Brain microvascular endothelial cell (primary cell): Measurements from ENCODE around the gene ATP1A4.

Experiments used
- DNase-seq: peaks from one replicate; pipeline ENCODE4 v3.0.0-alpha.2; 2020
- H3K27ac ChIP-seq: fragments of 250-450 bp; sonication (Bioruptor Pico); 2 replicates; pipeline ENCODE4 v1.5.1; 2020; ENCODE audit warnings: mild to moderate bottlenecking, moderate library complexity
- H3K27me3 ChIP-seq: fragments of 250-450 bp; sonication (Bioruptor Pico); replicated peaks from 2 replicates; pipeline ENCODE4 v1.5.1; 2020; ENCODE audit warnings: mild to moderate bottlenecking
- H3K36me3 ChIP-seq: fragments of 250-450 bp; sonication (Bioruptor Pico); replicated peaks from 2 replicates; pipeline ENCODE4 v1.5.1; 2020; ENCODE audit warnings: mild to moderate bottlenecking
- H3K4me3 ChIP-seq: 2 replicates; pipeline ENCODE4 v1.5.1; 2011; ENCODE audit warnings: low read depth, mild to moderate bottlenecking, control low read depth, low read length, moderate library complexity
- in situ Hi-C: cut with HindIII; loops from 2 replicates; pipeline ENCODE4 v1.10.0; 2017; ENCODE audit warnings: low sequenced_read_pairs, low pct_ligation_motif_present
- TF ChIP-seq, protein P1 (sequence below): IDR thresholded peaks from 2 replicates; pipeline ENCODE4 v1.5.1; 2011; ENCODE audit warnings: low read depth, mild to moderate bottlenecking, moderate library complexity, low read length, control low read depth, inconsistent platforms; ENCODE audit errors: missing control alignments

Gene ATP1A4

GRCh38 chr1:160167056-160167455 lies 15.7 kb downstream of the ATP1A4 start:
- H3K4me3 ChIP-seq: no peak overlapping the region
- in situ Hi-C loops: no loop called here
- TF ChIP-seq, protein P1, sequence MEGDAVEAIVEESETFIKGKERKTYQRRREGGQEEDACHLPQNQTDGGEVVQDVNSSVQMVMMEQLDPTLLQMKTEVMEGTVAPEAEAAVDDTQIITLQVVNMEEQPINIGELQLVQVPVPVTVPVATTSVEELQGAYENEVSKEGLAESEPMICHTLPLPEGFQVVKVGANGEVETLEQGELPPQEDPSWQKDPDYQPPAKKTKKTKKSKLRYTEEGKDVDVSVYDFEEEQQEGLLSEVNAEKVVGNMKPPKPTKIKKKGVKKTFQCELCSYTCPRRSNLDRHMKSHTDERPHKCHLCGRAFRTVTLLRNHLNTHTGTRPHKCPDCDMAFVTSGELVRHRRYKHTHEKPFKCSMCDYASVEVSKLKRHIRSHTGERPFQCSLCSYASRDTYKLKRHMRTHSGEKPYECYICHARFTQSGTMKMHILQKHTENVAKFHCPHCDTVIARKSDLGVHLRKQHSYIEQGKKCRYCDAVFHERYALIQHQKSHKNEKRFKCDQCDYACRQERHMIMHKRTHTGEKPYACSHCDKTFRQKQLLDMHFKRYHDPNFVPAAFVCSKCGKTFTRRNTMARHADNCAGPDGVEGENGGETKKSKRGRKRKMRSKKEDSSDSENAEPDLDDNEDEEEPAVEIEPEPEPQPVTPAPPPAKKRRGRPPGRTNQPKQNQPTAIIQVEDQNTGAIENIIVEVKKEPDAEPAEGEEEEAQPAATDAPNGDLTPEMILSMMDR: no peak
- DNase-seq: no peak
- H3K27ac ChIP-seq: no peak overlapping the region
- H3K36me3 ChIP-seq: no peaks in the 10 kb centered on the region
- H3K27me3 ChIP-seq: no peaks in the 10 kb centered on the region

DNA sequence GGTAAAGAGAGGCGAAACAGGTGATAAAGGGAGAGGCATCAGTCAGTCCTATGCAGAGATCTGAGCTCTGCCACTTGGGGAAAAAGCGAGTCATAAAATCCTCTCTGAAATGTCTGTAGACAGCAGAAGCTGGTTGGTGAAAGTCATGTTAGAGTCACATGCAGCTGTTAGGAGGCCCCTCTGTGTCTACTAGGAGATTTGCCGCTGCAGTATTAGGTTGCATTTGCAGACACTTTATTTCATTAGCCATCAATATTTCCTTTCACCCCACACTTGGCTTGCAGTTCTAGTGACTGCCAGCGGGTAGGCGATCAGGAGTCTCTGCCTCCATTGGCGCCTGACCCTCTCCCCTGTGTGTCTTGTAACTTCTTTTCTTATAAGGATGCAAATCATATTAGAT lies 16.2 kb downstream of the ATP1A4 start:
- TF ChIP-seq, protein P1: peak; percentile 13
- no peak for DNase-seq

GRCh38 chr1:160168016-160168415 lies 16.6 kb downstream of the ATP1A4 start:
- TF ChIP-seq, protein P1: no peak
- H3K27ac ChIP-seq: no peak overlapping the region
- H3K27me3 ChIP-seq: no peaks in the 10 kb centered on the region
- in situ Hi-C loops: no loop called here
- no peak overlapping the region for H3K4me3 ChIP-seq
- H3K36me3 ChIP-seq: no peaks in the 10 kb centered on the region
- no peak for DNase-seq

More for the DNA sequence above, 16.2 kb downstream of the ATP1A4 start:
- Histone ChIP-seq H3K27ac (no peak overlapping the region), H3K36me3 (no peaks in the 10 kb centered on the region), H3K27me3 (no peaks in the 10 kb centered on the region), H3K4me3 (no peak overlapping the region)
- in situ Hi-C loops: no loop called here

GRCh38 chr1:160168609-160169369 lies 17.4 kb downstream of the ATP1A4 start:
- Histone ChIP-seq H3K27me3 (no peaks in the 10 kb centered on the region), H3K27ac (no peak overlapping the region), H3K36me3 (no peaks in the 10 kb centered on the region), H3K4me3 (no peak overlapping the region)
- in situ Hi-C loops: no loop called here
- TF ChIP-seq, protein P1: no peak
- no peak for DNase-seq

DNA sequence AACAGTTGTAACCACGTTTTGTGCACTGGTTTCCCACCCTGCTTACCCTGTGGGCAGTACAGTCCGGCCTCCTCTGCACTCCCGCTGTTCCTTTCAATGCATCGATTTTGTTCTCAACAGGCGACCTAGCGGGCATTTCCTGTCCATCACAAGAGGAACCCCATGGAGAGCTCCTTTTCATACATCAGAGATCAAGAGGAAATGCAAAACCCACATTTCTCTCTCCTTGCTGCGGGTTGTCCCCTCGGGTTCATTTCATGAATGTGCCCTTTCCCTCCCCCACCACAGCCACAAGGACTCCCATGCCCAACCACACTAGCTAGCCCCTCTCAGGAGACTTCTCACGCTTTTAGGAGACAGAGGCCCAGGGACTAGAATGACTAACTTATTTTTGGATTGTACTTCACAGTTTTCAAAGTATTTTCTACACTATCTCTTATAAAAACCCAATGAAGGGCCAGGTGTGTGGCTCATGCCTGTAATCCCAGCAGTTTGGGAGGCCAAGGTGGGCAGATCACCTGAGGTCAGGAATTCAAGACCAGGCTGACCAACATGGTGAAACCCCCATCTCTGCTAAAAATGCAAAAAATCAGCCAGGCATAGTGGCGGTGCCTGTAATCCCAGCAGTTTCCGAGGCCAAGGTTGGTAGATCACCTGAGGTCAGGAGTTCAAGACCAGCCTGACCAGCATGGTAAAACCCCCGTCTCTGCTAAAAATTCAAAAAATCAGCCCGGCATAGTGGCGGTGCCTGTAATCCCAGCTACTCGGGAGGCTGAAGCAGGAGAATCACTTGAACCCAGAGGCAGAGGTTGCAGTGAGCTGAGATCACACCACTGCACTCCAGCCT lies 18.4 kb downstream of the ATP1A4 start:
- Histone ChIP-seq H3K4me3 (no peak overlapping the region), H3K27ac (no peak overlapping the region), H3K36me3 (no peaks in the 10 kb centered on the region), H3K27me3 (no peaks in the 10 kb centered on the region)
- in situ Hi-C loops: no loop called here
- no peak for DNase-seq
- TF ChIP-seq, protein P1: no peak
